NB4 (cell line): ENCODE results near the gene TMEM45A.

ENCODE experiments used
- MAX ChIP-seq: IDR thresholded peaks from 2 replicates; pipeline ENCODE4 v1.6.1; 2011; ENCODE audit warnings: low read depth, low read length
- POLR2A ChIP-seq: IDR thresholded peaks from 2 replicates; pipeline ENCODE4 v1.6.1; 2011; ENCODE audit warnings: mild to moderate bottlenecking; ENCODE audit not compliant: insufficient read length; ENCODE audit errors: extremely low read depth
- TF ChIP-seq, protein P1 (sequence below): IDR thresholded peaks from one replicate; pipeline ENCODE4 v1.5.1; 2012; ENCODE audit warnings: low read depth, low read length

DNA sequence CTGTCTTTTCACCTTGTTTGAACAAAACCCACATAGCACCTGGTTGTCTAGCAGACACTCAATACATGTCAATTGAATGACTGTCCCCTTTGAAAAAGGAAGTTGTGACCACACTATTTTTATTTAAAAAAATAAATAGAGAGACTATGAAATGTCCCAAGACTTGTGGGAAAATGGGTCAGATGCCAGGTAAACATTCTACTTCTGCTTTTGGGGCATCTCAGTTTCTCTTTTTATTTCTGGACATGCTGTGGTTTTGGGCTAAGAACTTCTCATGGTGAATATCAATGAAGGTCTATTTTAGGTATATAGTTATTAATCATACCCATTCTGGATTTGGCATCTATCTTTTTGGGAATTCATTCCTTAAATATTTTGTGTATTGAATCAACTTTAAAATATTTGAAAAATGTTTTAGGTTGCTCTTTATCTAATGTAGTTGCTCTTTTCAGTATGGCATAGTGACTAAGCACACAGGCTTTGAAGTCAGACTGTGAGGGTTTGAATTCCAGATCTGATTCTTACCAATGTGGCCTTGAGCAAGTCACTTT, 4.4 kb downstream of the TMEM45A start:
- TF ChIP-seq, protein P1, sequence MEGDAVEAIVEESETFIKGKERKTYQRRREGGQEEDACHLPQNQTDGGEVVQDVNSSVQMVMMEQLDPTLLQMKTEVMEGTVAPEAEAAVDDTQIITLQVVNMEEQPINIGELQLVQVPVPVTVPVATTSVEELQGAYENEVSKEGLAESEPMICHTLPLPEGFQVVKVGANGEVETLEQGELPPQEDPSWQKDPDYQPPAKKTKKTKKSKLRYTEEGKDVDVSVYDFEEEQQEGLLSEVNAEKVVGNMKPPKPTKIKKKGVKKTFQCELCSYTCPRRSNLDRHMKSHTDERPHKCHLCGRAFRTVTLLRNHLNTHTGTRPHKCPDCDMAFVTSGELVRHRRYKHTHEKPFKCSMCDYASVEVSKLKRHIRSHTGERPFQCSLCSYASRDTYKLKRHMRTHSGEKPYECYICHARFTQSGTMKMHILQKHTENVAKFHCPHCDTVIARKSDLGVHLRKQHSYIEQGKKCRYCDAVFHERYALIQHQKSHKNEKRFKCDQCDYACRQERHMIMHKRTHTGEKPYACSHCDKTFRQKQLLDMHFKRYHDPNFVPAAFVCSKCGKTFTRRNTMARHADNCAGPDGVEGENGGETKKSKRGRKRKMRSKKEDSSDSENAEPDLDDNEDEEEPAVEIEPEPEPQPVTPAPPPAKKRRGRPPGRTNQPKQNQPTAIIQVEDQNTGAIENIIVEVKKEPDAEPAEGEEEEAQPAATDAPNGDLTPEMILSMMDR, result no peak
- TF ChIP-seq POLR2A (no peak), MAX (no peak)
